SHP77 treated with DMSO at 0.1 percent for 48 hours (cell line): ENCODE measurements around the gene RIMKLB.
"Not testable (repeated sequence)": the region's sequence is repeated elsewhere in the genome, so short reads cannot be mapped to it uniquely, and the experiment has no call there.

Experiments
- DNase-seq: peaks from one replicate; lab custom pipeline; 2025; lab: John Stamatoyannopoulos, UW

The RIMKLB gene

GRCh38 chr12:8819666-8819980 lies 121.8 kb downstream of the RIMKLB start:
- no peak for DNase-seq

DNA sequence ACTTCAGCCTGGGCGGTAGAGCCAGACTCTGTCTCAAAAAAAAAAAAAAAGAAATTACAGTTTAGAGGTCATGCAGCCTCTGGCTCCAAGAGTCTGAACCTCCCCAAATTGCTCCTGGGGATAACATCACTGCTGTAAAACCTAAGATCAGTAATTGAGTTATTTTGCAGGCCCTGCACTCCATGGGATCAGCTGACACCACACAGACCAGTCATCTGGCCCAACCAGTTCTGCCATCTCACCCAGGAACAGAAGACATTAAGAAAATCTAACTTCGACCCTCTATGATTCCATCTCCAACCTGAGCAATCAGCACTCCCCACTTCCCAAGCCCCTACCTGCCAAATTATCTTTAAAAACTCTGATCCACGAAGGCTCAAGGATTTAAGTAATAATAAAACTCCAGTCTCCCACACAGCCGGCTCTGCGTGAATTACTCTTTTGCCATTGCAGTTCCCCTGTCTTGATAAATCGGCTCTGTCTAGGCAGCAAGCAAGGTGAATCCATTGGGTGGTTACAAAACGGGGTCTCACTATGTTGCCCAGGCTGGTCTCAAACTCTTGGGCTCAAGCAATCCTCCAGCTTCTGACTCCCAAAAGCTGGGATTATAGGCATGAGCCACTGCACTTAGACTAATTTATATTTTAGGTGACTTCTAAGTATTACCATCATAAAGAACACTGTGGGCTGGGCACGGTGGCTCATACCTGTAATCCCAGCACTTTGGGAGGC lies 123.1 kb downstream of the RIMKLB start:
- not testable (repeated sequence) for DNase-seq

DNA sequence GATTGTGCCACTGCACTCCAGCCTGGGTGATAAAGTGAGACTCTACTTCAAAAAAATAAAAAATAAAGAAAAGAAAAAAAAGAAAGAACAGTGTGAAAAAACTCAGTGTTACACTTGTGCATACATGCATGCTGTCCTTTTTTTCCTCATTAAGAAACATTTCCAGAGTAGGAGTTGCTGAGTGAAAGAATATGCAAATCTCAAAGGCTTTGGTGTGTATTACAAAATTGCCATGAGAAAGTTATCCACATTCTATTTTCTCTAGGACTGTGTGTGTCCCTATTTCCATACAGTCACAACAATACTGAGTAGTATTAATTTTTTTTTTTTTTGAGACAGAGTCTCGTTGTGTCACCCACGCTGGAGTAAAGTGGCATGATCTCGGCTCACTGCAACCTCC lies 123.8 kb downstream of the RIMKLB start:
- no peak for DNase-seq

- DNase-seq = no peak
Observed at GRCh38 chr12:8822298-8822697, 124.5 kb downstream of the RIMKLB start, which contains the start of gene A2ML1. Gene A2ML1, plus strand, starts transcription at chr12:8822621. Its CDS starts 31 bp downstream, at chr12:8822652.

DNA sequence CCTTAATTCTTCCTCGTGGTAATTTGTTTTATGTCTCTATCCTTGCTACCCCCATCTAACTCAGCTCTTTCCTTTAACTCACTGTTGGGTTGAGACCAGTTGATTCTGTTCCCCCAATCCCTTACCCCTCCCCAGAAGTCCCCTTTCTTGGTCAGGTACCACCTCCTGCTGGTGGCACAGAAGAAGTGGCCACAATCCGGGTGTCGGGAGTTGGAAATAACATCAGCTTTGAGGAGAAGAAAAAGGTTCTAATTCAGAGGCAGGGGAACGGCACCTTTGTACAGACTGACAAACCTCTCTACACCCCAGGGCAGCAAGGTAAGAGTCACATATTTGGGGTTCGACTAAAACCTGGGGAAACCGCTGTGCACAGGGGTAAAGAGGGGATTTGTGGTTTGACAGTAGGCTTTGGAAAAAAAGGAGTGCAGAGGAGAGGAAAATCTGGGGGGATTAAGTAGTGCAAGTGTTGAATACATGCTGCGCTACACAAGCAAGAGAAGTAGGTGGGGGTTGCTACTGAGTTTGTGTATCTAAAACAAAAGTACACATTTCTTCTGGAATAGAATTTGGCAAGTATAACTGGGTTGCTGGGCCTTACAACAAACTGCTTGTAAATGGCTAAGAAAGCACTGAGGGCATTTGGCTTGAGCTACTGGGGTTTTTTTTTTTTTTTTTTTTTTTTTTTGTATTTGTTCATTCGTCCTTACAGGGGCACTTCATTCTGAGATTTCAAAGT lies 125.9 kb downstream of the RIMKLB start:
- no peak for DNase-seq

DNA sequence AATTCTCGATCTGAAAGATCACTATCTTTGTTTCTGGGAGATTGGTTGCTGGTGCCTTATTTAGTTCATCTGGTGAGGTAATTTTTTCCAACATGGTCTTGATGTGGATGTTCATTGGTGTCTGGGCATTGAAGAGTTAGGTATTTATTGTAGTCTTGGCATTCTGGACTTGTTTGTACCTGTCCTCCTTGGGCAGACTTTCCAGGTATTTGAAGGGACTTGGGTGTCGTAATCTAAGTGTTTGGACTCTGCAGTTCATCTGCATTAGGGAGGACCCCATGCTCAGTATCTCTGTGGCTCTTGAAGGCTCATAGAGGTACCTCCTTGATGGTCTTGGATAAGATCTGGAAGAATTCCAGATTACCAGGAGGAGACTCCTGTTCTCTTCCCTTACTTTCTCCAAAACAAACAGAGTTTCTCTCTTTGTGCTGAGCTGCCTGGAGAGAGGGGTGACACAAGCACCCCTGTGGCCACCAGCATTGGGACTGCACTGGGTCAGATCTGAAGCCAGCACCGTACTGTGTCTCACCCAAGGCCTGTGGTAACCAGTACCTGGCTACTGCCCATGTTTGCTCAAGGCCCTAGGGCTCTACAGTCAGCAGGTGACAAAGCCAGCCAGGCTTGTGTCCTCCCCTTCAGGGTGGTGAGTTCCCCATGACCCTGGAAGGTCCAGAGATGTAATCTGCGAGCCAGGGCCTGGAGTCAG lies 129.9 kb downstream of the RIMKLB start:
- no peak for DNase-seq

DNA sequence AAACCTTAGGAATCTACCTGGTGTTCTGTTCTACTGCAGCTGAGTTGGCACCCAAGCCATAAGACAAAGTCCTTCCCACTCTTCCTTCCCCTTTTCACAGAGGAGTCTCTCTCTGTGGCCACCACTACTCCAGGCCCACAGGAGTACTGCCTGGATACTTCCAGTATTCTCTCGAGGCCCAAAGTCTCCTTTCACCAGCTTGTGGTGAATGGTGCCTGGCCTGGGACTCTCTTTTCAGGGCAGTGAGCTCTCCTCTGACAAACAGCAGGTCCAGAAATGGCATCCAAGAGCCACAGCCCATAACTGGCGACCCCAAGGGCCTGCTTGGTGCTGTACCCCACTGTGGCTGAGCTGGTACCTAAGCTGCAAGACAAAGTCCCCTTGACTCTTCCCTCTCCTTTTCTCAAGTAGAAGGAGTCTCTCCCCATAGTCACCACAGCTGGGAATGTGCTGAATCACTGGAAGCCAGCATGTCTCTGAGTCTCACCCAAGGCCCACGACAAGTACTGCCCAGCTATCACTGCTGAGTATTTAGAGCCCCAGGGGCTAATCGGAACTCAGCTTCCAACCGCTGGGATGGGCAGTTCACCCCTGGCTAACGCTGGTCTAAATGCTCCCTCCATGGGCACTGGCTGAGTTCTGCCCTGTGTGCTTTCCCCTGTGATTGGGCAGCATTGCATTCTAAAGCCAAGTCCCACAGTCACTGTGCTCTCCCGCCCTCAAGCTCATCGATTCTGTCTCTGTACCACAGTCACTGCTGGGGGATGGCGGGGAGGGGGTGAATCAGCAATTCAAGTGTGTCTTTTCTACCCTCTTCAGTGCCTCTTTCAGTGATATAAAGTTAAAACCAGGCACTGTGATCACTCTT lies 130.7 kb downstream of the RIMKLB start:
- no peak for DNase-seq

GRCh38 chr12:8829125-8829518 lies 131.3 kb downstream of the RIMKLB start:
- DNase-seq = no peak

- no peak for DNase-seq
Observed at GRCh38 chr12:8829621-8830020, 131.8 kb downstream of the RIMKLB start.

- DNase-seq = no peak
Observed at GRCh38 chr12:8831116-8831515, 133.3 kb downstream of the RIMKLB start.

- no peak for DNase-seq
Observed at GRCh38 chr12:8832500-8832899, 134.7 kb downstream of the RIMKLB start.
